ENCODE results near the gene C1RL. TPM values are rescaled to one million over a fixed set of nuclear protein-coding genes. Genes with fewer than 3 reads are reported as not detected.

C1RL gene
- total RNA-seq, 4 donors from 2014 or later, result 39.2 to 153 (median 59.5) TPM

GRCh38 chr12:7072035-7072434 is 37.0 kb downstream of the C1RL start:
- no peak for DNase-seq
- TF ChIP-seq POLR2A (IDR thresholded peaks at IDR 0.05) (no peak), CTCF (IDR thresholded peaks at IDR 0.05) (no peak)
- Histone ChIP-seq H3K36me3 (no peaks in the 10 kb centered on the region), H3K4me3 (replicated peaks in 1 of 3) (no peak overlapping the region), H3K9me3 (no peaks in the 10 kb centered on the region), H3K4me1 (no peaks in the 10 kb centered on the region), H3K27me3 (no peaks in the 10 kb centered on the region), H3K27ac (no peak overlapping the region)
- intact Hi-C loops (cut with DNase I), result no loop called here
- WGBS, 2 donors, result 84 to 85% methylated on average over 6 of the region's 6 CpGs

- Histone ChIP-seq H3K4me3 (replicated peaks in 1 of 3) (no peak overlapping the region), H3K27ac (no peak overlapping the region), H3K4me1 (no peaks in the 10 kb centered on the region), H3K9me3 (no peaks in the 10 kb centered on the region), H3K27me3 (no peaks in the 10 kb centered on the region), H3K36me3 (no peaks in the 10 kb centered on the region)
- 86 to 92% methylated on average over 5 to 6 of the region's 6 CpGs for WGBS, 2 donors
- intact Hi-C loops (cut with DNase I), result no loop called here
- TF ChIP-seq POLR2A (IDR thresholded peaks at IDR 0.05) (no peak), CTCF (IDR thresholded peaks at IDR 0.05) (no peak)
- DNase-seq, result no peak
These were observed 39.6 kb downstream of the C1RL start for GRCh38 chr12:7069386-7069785.

- no peaks in the 10 kb centered on the region for H3K27me3 ChIP-seq
- no peaks in the 10 kb centered on the region for H3K4me1 ChIP-seq
- no peak for DNase-seq
- H3K9me3 ChIP-seq, result no peaks in the 10 kb centered on the region
- H3K27ac ChIP-seq, result no peak overlapping the region
- H3K4me3 ChIP-seq (replicated peaks in 1 of 3), result no peak overlapping the region
- intact Hi-C loops (cut with DNase I), result no loop called here
- WGBS, 2 donors, result 58 to 85% methylated on average over 2 of the region's 2 CpGs
- H3K36me3 ChIP-seq, result no peaks in the 10 kb centered on the region
- no peak for TF ChIP-seq CTCF (IDR thresholded peaks at IDR 0.05)
- TF ChIP-seq POLR2A (IDR thresholded peaks at IDR 0.05), result no peak
These were observed 40.0 kb downstream of the C1RL start for GRCh38 chr12:7068994-7069346.

- 79% methylated on average over 11 of the region's 11 CpGs for WGBS, 2 donors
- no peak for DNase-seq
- Histone ChIP-seq H3K9me3 (no peaks in the 10 kb centered on the region), H3K4me1 (no peaks in the 10 kb centered on the region), H3K27ac (no peak overlapping the region), H3K27me3 (no peaks in the 10 kb centered on the region), H3K4me3 (replicated peaks in 1 of 3) (no peak overlapping the region), H3K36me3 (no peaks in the 10 kb centered on the region)
- TF ChIP-seq POLR2A (IDR thresholded peaks at IDR 0.05) (no peak), CTCF (IDR thresholded peaks at IDR 0.05) (no peak)
- intact Hi-C loops (cut with DNase I), result no loop called here
These were observed 40.6 kb downstream of the C1RL start for GRCh38 chr12:7068240-7068993.

GRCh38 chr12:7067096-7067495 is 41.9 kb downstream of the C1RL start:
- Histone ChIP-seq H3K9me3 (no peaks in the 10 kb centered on the region), H3K4me1 (no peaks in the 10 kb centered on the region), H3K27me3 (no peaks in the 10 kb centered on the region), H3K4me3 (replicated peaks in 1 of 3) (no peak overlapping the region), H3K36me3 (no peaks in the 10 kb centered on the region), H3K27ac (no peak overlapping the region)
- no peak for TF ChIP-seq POLR2A (IDR thresholded peaks at IDR 0.05)
- TF ChIP-seq CTCF (IDR thresholded peaks at IDR 0.05), result no peak
- WGBS, 2 donors, result 79 to 81% methylated on average over 7 of the region's 7 CpGs
- intact Hi-C loops (cut with DNase I), result no loop called here
- no peak for DNase-seq

Measured in thyroid gland (tissue), 4 donors.